Measurements from ENCODE around the gene IL20.

Gene IL20

DNA sequence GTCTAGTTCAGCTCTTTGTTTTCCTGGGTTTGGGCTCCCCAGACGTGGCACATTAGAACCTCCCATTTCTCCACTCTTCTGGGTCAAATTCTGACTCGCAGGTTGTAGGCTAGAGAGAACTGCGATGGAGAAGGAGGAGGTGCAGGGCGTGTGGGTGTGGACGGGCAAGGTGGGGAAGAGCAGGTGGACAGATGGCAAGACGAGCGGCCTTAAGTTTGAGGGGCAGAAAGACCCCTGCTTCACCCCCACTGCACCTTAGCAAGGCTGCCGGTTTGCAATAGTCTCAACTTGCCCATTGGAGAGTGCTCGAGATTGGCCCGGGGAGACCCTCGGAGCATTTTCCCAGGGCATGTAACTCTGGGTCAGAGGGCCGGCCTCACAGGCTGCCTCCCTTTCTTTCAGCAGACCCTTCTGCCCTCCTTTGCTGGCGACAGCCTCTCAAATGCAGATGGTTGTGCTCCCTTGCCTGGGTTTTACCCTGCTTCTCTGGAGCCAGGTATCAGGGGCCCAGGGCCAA is 33.5 kb downstream of the IL20 start:
- in situ Hi-C loops (cut with MboI; ENCODE audit: low sequenced_read_pairs): no loop called here

DNA sequence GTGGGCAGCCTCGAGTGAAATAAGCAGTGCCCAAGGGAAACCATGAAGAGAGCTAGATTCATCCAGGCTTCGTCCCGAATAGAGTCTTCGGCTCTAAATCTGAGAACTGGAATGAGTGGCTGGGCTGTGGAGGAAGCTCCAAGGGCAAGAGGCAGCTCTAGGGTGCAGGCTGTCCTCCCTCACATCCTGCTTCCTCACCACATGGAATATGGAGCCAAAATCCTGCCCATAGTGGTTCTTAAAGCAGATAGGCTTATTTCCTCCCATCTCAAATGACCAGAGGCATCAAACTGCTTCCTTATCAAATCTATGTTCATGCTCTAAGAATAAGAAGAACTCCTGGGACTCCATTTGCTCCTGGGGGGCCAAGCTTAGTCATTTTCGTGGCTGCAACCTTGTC is 34.3 kb downstream of the IL20 start:
- in situ Hi-C loops (cut with MboI; ENCODE audit: low sequenced_read_pairs): no loop called here

DNA sequence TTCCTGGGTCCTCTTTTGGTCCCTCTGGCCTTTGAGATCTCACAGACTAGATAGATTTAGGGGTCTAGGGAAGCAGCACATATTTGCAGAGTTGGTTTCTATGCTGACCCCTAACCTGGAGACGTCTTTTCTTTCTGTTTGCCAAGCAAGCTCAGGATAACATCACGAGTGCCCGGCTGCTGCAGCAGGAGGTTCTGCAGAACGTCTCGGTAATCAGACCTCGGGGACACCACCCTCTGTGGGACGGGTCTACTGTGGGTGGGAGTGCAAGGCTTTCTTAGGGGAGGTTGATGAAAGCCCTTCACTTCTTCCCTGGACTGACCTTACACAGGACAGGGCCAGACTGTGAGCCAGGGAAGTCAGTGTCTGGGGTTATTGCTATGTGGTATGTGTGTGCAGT is 34.7 kb downstream of the IL20 start:
- in situ Hi-C loops (cut with MboI; ENCODE audit: low sequenced_read_pairs): no loop called here

DNA sequence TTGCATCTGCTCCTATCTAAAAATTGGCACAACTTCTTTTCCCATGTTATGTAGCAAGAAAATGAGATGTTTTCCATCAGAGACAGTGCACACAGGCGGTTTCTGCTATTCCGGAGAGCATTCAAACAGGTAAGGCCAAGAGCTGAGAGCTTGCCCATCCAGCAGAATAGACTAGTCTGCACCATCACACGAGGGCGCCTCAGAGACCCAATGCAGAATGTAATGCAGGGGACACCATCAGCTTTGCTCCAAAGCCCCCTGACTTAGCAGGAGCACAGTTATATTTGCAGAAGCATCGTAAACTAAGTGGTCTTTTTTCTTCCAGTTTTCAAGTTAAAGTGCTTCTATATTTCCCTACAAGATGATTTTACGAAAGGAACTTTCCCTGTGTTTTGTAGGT is 36.5 kb downstream of the IL20 start:
- in situ Hi-C loops (cut with MboI; ENCODE audit: low sequenced_read_pairs): no loop called here

DNA sequence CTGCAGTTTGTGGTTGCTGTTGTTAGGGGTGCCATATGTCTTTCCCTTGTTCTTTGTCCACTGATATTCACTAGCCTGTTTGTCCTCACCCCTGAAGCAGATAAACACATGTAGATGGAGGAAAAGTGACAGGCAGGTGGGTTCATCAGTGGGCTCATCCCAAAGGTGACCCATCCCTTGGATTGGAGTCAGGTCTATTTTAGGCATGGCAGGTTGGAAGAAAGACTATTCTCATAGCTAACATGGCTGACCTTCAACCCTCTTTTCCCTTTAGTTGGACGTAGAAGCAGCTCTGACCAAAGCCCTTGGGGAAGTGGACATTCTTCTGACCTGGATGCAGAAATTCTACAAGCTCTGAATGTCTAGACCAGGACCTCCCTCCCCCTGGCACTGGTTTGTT is 37.3 kb downstream of the IL20 start:
- in situ Hi-C loops (cut with MboI; ENCODE audit: low sequenced_read_pairs): no loop called here

DNA sequence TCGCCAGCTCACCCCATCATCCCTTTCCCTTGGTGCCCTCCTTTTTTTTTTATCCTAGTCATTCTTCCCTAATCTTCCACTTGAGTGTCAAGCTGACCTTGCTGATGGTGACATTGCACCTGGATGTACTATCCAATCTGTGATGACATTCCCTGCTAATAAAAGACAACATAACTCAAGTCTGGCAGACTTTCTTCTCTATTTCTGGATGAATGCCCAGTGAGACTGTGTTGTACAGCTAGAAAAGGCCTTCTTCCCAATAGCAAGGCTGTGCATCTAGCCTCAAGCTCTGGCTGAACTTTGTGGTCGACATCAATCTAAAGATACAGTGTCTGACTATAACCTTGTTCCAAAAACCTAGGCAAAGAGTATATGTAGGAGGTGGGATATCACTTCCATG is 38.3 kb downstream of the IL20 start:
- in situ Hi-C loops (cut with MboI; ENCODE audit: low sequenced_read_pairs): no loop called here

DNA sequence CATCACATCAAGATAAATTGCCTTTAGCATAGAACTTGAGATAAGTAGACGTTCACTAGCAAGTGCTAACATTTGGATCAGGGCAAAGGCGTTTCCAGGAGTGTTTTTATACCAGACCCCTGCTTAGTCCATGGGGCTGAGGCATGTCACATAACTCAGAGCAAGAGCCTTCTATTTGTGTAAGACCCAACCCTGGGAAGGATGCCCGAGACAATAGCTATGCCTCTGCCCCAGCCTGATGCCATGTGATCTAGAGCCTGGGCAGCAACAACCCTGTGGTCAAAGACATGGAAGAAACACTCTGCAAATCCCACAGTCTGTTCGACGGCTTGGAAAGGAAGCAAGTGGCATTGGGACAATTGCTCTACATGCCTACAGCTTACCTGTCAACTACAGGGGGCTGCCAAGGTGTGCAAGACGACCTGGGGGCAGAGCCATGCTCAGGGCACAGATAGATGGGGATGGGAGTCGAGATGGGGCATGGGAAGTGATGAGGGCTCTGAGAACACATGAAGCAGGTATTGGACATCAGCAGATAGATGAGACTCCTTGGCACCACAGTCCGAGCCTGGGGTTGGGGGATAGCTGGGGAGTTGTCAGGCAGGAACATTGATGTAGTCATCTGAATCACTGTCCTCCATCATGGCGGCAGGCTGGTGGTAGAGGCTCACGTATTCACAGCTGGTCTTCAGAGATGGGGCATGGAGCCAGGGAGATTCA is 39.2 kb downstream of the IL20 start:
- in situ Hi-C loops (cut with MboI; ENCODE audit: low sequenced_read_pairs): no loop called here

DNA sequence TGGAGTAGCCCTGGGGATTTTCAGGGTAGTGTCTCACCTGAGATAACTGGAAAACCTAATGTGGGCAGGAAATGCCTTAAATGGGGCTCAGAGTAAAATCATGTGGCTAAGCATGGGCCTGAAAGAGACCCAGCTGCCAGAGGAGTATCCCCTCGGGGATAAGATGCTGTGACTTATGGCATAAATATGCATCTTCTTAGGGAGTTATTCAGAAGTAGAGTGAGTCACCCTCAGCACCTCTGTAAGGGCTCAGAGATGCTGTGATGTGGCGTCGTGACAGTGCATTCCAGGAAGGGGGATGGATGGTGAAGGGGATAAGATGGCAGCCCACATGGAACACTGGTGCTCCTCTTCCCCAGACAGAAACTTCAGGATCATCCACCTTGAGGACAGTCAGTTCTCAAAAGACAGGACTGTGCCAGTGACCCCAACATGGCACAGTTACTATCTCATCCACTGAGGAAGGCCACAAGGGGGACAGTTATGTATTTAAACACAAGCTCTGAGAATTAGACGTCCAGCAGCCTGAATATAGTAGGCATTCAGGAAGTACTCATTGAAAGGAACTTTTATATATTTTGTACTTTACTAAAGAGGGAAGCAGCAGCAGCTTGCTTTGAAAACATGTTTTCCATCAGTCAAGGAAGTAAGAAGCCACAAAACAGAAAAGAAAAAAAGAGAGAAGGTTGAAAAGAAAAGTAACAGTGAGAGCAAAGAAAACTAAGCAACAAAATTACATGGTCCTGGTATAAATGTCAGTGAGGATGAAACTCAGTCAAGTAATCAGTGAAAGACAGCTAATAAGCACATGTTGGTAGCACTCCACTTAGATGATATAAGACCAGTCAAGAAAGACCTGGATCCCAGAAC is 40.1 kb downstream of the IL20 start:
- in situ Hi-C loops (cut with MboI; ENCODE audit: low sequenced_read_pairs): no loop called here

DNA sequence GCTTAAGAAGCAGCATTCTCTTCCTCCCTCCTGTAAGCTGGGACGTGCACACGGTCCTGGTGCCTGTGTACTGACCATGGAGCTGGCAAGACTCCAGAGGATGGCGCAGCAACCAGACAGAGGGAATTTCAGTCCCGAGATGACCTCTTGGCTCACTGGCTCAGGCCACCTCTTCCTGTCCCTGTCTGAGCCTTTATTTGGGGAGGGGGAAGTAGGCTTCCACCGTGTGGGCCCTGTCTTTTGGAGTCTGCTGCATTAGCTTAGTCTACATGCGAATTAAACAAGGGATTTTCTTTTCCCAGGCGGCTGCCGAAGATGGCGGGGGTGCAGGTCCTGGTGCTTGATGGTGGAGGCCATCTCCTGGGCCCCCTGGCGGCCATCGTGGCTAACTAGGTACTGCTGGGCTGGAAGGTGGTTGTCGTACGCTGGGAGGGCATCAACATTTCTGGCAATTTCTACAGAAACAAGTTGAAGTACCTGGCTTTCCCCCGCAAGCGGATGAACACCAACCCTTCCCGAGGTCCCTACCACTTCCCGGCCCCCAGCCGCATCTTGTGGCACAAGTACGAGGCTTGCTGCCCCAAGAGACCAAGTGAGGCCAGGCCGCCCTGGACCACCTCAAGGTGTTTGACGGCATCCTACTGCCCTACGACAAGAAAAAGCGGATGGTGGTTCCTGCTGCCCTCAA is 42.0 kb downstream of the IL20 start:
- in situ Hi-C loops (cut with MboI; ENCODE audit: low sequenced_read_pairs): no loop called here

DNA sequence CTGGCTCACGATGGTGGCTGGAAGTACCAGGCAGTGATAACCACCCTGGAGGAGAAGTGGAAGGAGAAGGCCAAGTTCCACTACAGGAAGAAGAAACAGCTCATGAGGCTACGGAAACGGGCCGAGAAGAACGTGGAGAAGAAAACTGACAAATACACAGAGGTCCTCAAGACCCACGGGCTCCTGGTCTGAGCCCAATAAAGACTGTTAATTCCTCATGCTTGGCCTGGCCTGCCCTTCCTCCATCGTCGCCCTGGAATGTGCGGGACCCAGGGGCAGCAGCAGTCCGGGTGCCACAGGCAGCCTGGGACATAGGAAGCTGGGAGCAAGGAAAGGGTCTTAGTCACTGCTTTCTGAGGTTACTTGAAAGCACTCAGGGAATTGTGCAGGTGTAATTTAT is 42.6 kb downstream of the IL20 start:
- in situ Hi-C loops (cut with MboI; ENCODE audit: low sequenced_read_pairs): no loop called here

DNA sequence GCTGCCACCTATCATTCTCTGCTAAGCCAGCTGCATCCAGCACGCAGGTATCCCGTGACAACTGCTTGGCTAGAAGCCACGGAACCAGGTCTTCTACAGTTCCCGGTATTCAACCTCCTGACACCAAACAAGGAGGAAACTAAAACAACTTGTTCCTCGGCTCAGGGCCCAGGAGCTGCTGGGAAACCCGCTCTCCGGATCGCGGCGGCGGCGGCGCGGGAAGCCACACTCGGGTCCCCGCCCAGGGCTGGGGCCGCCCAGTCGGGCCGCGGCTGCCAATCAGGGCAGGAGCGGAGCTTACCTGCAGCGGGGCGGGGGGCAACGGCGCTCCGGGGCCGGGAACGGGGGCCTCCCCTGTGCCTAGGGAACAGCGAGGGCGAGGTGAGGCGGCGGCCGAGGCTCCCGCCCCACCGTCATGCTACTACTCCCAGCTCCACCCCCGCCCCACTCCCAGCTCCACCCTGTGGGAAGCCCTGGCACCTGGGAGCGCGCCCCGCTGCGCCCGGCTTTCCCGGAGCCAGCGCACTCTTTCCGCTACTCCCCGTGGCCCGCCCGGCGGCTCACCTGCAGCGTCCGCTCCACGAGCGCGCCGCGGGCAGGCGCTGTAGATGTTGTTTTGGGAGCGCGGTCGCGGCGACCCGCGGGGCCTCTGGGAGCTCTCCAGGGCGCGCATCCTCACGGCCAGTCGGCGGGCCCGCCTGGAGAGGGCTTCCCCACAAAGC is 43.9 kb downstream of the IL20 start:
- in situ Hi-C loops (cut with MboI; ENCODE audit: low sequenced_read_pairs): no loop called here

DNA sequence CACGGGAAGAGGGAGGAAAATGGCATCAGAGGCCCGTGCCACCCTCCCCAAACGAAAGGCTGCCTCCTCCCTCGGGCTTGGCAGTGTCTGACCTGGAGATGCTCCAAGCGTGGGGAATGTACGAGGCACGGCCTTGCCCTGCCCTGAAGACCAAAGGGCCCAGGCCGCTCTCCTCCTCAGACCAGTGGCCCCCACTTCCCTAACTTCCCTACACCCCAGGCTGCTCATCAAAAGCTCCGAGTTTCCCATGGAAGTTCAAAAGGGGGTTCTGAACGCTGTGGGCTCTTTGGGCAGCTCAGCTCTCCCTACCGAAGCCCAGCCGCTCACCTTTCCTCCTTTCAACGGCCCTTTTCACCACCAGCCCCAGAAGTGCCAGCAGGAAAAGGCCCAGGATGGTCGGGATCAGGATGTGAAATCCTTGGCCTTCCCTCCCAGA is 44.5 kb downstream of the IL20 start:
- in situ Hi-C loops (cut with MboI; ENCODE audit: low sequenced_read_pairs): no loop called here

DNA sequence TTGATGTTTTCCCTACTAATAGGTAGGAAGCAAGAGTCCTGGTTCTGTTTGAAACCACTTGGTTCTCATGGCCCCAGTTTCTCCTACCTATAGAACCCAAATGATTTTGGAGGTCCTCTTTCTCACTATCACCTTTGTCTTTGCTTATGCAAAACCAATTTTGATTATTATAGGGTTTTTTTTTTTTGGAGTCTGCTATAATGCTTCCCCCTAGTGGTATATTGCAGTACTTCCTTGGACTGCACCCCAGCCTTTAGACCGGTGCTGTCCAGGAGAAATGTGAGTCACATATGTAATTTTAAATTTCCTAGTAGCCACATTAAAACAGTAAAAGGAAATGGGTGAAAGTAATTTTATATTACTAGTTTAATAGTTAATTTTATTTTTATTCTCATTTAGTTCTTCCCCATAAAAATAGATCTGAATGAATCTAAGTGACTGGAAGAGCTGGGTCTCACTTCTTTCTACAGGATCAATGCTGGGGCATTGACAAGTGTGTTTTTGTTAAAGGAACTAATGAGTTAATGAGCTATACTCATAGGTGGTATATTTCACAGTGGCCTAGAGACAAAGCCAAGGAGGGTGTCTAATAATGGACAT is 45.7 kb downstream of the IL20 start:
- in situ Hi-C loops (cut with MboI; ENCODE audit: low sequenced_read_pairs): no loop called here

DNA sequence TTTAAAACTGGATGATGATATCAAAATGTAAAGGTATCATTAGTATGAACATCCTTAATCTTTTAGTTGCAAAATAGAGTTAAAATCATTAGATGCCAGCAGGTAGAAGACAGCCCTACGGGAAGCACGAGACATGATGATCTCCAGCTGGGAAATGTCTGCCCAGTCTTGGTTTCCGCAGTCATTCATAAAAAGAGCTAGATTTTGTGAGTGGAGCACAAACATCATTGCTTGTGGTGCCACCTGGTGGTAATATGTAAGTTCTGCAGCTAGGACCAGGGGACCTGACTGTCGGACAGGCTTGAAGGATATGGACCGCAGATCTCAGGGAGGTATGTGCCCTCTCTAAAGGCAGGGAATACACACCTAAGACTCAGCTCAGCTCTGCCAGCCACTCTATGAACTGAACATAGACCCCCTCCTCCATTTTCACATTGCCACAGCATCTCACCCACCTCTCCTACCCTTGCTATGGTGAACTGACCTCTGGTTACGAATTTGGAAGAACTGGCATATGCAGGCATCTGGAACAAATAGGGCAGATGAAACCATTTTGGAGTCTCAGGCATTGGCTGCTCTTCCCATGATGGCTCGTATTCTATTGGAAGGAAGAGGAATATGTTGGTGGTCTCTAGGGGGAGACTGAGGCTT is 47.1 kb downstream of the IL20 start:
- in situ Hi-C loops (cut with MboI; ENCODE audit: low sequenced_read_pairs): no loop called here

DNA sequence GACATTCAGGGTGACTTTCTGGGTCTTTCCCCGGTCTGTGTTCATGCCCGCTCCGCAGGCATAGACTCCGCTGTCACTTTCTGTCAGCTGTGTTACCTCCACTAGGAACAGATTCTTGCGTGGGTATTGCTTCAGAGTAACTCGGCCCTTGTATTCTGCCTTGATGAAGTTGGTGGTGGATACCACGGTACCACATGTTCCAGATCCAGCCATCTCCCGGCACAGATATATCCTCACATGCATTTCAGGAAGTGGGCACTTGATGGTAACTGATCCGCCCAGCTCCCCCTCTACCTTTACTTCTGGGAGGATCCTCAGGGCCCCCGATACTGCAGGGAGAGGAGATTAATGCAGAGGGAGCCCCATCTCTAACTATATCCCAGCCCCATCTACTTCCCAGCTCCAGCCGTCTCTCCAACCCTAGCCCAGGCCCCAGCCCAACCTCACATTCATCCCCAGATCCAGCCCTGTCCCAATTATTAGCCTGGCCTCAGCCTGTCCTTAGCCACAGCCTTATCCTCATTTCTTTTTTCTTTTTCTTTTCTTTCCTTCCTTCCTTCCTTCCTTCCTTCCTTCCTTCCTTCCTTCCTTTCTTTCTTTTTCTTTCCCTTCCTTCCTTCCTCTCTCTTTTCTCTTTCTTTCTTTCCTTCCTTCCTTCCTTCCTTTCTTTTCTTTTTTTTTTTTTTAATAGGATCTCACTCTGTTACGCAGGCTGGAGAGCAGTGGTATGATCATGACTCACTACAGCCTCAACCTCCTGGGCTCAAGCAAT is 48.5 kb downstream of the IL20 start:
- in situ Hi-C loops (cut with MboI; ENCODE audit: low sequenced_read_pairs): no loop called here

DNA sequence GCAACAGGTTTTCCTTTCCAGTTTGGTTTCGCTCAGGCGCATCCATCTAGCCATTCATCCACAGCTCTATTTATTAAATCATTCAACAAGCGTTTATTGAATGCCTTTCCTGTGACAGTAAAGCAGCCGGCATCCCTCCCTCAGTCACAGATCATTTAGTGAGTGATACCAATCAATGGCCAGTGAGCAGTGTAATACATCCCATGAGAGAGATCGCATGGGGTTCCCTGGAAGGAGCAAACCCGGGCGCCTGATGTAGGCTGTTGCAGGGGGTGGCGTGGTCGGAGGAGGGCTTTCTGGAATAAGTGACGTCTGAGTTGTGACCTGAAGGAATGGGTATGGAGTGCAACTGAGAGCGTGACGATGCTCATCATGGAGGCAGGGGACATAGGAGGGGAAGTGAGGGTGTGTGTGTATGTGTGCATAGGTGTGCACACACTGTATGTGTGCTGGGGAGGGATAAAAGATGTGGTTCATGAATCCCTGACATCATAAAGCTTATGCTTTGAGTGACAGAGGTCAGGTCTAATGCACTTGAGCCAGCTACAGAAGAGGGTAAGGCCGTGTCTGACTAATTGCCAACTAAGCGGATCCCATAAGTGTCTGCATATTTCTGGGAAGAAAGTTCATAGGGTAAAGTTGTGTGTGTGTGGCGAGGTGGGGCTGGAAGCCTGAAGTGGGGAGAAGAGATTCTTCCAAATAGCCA is 49.8 kb downstream of the IL20 start:
- in situ Hi-C loops (cut with MboI; ENCODE audit: low sequenced_read_pairs): no loop called here

DNA sequence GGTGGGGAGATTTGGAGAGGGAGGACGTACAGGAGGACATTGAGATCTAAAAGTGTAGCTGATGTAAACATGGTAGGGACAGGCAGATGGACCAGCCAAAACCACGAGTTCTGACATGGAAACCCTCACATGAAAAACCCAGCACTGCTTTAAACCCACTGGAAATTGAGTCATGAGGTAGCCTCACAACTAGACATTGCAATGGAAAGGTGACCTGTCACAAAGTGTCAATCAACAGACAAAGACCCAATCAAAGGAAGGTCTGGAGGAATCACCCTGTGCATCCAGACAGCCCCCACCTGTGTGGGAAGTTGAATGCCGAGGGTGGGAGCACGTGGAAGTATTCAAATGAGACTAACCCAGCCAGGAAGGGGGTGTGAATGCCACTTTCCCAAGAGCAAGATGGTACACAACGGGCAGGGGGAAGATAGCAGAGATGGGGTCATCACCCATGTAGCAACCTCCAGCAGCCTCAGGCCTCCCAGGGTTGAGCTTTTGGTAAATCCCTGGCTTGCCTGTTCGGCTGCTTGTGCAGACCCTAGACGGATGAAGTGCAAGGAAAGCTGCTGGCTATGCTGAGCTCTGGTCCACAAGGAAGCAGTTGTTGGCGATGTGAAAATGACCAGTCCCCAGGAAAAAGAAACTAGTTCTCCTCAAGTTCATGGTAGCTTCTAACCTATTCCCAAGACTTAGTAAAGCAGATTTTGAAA is 50.7 kb downstream of the IL20 start:
- in situ Hi-C loops (cut with MboI; ENCODE audit: low sequenced_read_pairs): no loop called here

DNA sequence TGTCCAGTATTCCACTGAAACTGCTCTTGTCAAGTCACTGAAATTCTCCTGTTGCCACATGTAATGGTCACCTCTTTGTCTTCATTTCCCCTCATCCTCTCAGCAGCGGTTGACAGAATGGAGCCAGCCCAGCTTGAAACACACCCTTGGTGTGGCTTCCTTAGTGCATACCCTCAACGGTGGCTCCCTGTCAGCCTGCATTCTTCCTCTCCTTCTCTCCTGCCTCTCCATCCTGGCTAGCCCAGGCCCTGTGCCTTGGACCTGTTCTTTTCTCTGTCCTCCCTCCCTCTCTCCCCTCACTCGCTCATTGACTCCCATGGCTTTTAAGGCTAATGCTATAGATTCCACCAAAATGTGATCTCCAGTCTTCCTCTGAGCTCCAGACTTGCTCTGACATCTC is 52.7 kb downstream of the IL20 start:
- in situ Hi-C loops (cut with MboI; ENCODE audit: low sequenced_read_pairs): no loop called here

Measured in hTERT RPE-1 (cell line).